NCI-H1417 (cell line): ENCODE measurements around the gene USP16.
"Not testable (repeated sequence)": the region's sequence is repeated elsewhere in the genome, so short reads cannot be mapped to it uniquely, and the experiment has no call there.

Experiments used
- DNase-seq, 3 experiments: peaks; one replicate each; lab custom pipeline; 2025; lab: John Stamatoyannopoulos, UW

USP16 gene

DNA sequence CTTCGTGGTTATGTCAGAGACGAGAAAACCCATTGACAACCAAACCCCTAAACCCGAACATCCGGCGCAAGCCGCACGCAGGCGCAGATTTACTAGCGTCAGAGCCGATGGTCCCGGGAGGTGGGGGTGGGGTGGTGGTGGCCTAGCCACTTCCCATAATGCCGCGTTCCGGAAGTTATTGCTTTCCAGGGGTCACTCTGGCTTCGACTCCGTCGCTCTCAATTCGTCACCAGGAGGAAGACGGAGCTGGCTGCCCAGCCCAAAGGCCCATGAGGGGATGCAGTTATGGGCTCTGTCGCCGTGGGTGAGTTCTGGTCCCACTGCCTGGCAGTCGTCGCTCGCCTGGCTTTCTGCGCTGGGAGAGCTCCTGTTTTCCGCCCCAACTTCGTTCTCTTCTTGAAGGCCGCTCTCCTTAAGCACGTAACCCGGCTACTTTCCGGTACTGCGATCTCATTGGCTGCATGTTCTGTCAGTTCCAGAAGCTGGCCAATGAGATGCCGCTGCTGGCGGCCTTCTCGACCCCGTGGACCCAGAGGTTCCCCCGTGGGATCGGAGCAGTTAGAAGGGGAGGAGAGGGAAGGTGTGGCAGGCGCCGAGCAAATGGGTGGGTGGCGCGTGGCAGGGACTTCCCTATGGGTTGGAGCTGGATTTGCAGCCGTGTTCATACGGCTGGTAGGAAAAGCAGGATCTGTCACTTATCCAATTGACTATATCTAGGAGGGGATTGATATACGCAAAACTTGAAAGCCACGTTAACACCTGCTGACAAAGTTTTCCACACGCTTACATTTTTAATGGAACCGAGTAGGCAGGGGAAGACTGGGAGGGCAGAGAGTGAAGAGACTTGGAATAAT is at the start of gene USP16:
Gene USP16, plus strand, starts transcription at position 195 of the 854 bp plus-strand sequence. CDS start 3,246 bp downstream, outside the sequence.
- DNase-seq, result peak; percentile 96 to 100 (median 99)

- no peak for DNase-seq
Measured at GRCh38 chr21:28975397-28975796, 49.1 kb upstream of the USP16 start.

GRCh38 chr21:28979092-28979491 is 45.4 kb upstream of the USP16 start:
- DNase-seq, result no peak

DNA sequence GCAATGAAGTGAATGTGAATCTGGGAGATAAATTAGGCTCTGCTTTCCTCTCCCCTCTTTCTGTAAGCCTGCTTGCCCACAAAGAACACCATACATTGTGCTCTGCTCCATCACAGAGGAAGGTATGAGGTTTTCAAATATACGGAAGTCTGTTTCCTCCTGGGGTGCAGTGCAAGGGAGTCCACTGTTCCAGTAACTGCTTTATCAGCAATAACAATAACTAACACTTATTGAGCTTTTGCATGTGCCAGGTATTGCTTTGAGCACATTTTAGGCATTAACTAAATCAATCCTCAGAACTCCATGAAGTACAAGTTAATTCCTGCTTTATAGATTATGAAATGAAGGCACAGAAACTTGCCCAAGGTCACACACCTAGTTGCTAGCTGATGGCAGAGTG is 41.8 kb upstream of the USP16 start:
- DNase-seq, result no peak

DNA sequence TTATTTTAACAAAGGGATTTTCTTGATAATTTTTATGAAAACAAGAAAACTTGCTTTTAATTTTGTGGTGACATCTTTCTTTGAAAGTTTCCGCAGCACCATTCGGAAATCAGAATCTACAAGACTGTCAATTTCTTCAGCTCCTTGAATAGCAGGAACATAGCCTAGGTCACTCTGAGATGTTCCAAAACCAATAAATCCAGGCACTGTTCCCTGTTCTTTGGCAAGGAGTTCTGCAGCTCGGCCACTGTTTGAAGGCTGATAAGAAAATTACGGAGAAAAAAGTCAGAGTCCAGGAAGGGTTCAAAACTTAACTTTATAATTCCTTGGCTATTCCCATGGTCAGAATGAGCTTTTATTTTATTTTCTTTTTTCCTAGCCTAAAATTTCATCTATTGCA is 37.8 kb upstream of the USP16 start:
- no peak for DNase-seq

- DNase-seq, result not testable (repeated sequence)
Measured at GRCh38 chr21:28988146-28988545, 36.3 kb upstream of the USP16 start.

DNA sequence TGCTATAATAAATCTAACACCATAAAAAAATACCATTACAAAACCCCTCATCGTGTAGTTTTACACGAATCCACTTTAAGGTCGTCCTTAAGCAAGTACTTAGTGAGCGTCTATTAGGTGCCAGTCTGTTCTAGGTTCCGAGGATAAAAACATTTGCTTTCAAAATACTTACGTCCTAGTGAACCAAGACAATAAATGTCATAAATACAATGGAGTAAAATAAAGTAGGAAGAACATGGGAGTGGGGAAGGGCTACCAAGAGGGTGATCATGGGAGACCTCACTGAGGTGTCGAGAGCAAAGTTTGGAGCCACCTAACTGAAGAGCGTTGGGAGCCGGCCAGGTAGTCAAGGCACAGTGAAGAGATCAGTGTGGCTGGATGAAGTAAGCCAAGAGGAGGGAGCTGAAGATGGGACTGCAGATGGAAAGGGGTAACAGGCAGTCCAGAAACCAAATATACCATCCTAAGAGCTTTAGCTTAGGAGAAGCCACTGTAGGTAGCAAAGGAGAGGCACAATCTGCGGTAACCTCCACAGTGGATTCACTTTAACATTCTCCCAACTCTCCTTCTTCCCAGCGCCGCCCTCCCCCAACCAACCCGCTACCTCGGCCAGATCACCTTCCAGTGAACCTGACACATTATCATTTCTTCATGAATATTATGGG is 32.5 kb upstream of the USP16 start:
- peak in 1 of 3 experiments; percentile 55 for DNase-seq

DNA sequence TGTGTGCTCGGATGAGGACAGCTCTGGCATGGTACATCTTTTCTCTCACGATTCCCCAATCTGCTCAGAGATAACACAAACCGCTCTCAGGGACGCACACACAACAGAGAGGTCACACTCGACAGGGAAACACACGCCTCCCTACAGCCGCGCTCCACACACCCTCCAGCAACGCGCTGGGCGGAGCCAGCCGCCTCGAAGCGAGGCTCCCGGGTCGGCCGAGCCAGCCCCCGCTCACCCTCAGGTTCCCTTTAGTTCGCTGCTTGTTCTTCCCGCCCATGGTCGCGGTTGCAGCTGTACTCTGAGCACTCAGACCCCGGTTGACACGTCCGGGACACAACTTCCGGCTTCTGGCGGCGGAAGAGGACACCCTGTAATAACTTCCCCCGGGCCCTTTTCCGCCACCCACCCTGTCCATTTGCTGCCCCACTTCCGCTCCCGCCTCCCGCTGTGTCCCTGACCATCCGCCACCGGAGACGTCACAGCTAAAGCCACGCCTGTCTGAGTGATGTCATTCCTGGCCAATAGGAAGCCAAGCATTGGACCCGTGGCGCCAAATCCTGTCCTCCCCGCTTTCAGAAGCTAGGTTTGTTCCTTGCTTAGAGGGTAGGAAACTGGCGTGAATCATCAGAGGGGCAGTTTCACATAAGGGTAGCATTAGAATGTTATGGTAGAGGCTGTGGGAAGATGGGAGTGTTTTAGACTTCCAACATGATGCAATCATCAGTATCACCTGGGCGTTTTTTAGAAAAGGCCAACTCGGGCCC is 31.8 kb upstream of the USP16 start, which contains the start of gene LTN1:
Gene LTN1, minus strand, starts transcription at position 352 of the 767 bp plus-strand sequence. Its CDS starts 72 bp downstream, at position 280.
- peak; percentile 99 to 100 (median 99) for DNase-seq

GRCh38 chr21:28993293-28993629 is 31.2 kb upstream of the USP16 start:
- no peak for DNase-seq

GRCh38 chr21:29002442-29003144 is 21.9 kb upstream of the USP16 start:
- DNase-seq, result peak; percentile 95 to 98 (median 95)

- DNase-seq, result no peak
Measured at GRCh38 chr21:29005696-29006095, 18.8 kb upstream of the USP16 start.

DNA sequence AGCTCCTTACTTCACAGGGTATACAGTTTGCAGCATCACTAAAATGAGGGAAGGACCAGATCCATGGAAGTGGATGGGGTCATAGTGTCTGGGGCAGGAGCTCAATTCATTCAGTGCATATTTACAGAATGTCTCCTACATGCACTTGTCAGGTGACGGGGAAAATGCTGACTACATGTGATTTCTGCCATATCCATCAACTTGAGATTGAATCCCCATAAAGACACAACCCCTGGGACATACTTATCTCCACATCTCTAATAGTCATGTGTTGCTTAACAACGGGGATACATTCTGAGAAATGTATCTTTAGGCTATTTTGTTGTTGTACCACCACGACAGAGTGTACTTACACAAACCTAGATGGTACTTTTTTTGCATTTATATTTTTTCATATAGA is 17.3 kb upstream of the USP16 start:
- no peak for DNase-seq

GRCh38 chr21:29007810-29008209 is 16.7 kb upstream of the USP16 start:
- no peak for DNase-seq

DNA sequence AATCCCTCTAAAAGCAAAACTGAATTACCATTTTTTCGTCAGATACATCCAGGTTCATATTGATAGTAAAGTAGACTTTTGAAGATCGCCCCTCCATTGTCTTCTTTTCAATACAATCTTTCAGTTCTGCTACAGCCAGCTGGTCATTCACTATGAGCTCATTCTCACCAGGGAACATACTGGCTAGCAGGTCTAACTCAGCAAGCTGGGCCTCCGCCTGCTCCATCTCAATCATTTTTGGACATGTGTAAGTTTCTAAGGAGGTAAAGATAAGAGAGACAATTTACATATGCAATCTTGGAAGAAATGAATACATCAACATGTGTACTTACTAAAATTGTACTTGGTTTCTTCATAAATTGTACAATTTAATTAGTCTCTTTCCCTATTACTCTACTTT is 16.1 kb upstream of the USP16 start:
- DNase-seq, result no peak

- DNase-seq, result not testable (repeated sequence)
Measured at GRCh38 chr21:29011236-29011635, 13.2 kb upstream of the USP16 start.

DNA sequence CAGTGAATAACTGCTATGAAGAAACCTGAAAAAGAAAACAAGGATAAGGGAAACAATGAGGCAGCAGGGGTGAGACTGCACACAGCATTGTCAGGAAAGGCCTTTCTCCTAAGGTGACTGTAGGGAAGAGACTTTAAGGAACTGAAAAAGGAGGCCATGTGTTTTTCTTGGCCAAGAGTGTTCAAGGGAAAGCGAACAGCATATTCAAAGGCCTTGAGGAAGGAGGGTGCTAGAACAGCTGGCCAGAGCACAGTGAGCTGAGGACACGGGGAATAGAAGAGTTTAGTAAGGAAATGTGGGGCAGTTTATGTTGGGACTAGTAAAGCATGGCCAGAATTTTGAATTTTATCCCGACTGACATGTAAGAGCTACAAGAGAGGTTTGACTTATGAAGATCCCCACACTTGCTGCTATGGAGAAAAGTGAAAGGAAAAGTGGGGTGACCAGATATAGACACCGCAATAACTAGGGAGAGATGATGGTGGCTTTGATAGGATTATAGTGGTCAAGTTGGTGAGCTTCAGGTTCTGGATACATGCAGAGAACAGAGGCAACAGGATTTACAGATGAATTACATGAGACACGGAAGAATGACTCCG is 6.7 kb upstream of the USP16 start:
- no peak for DNase-seq

DNA sequence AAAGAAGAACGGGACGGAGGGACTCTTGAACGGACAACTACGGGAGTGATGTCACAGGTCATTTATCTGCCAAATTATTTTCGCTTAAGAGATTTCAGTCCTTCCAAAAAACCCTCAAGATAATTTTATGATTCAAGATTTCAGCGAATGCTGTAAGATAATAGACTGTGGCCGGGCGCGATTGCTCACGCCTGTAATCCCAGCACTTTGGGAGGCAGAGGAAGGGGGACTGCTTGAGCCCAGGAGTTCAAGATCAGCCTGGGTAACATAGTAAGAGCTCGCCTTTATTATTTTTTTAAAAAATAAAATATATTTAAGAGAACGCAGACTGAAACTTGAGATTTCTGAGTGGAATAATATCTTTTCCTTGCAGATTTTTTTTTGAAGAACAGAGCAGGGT is 5.9 kb upstream of the USP16 start:
- DNase-seq, result peak in 1 of 3 experiments; percentile 63

- DNase-seq, result no peak
Measured at GRCh38 chr21:29022166-29022565, 2.3 kb upstream of the USP16 start.

GRCh38 chr21:29025328-29025713 is 853 bp downstream of the USP16 start:
- DNase-seq, result peak in 1 of 3 experiments; percentile 52

DNA sequence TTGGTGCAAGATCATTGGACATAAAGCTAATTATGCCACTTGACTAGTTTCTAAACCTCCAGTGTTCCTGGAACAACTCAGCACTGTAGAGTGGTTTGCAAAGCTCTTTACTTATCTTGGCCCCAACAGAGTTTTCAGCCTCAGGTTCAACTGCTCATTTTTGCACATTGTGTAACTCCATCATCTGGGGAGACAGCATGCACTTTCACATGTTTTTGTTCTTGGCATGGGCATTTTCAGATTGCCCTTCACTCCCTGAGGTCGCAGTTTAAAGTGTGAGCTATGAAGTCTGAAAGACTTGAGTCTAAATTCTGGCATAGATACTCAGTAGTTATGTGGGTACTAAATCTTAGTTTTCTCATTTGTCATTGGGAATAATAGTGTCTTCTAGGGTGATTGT is 5.1 kb downstream of the USP16 start:
- DNase-seq, result no peak

DNA sequence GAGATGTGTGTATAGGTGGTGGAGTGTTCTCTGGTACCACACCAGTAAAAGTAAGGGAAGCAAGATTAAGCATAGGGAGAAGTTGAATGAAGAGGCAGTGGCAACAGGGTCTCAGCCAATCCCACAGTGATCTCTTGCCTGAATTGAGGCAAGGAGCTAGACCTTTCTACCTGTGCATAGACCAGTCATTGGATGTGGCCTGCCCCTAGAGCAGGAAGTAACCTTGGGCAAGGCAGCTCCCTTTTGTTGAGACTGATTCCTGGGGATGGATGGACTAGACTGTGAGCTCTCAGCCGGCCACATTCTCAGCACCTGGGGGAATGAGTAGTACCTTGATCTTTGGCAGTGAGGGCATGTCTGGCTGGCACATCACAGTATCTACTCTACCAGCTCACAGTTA is 6.4 kb downstream of the USP16 start:
- DNase-seq, result no peak
